Hypothalamus (tissue), 51 donors: ENCODE measurements around the gene CCDC9.
"Not testable (repeated sequence)": the region's sequence is repeated elsewhere in the genome, so short reads cannot be mapped to it uniquely, and the experiment has no call there.

Experiments used
- DNase-seq, 51 donors: peaks; one replicate each; lab custom pipeline; 2025; lab: John Stamatoyannopoulos, UW

Gene CCDC9

DNA sequence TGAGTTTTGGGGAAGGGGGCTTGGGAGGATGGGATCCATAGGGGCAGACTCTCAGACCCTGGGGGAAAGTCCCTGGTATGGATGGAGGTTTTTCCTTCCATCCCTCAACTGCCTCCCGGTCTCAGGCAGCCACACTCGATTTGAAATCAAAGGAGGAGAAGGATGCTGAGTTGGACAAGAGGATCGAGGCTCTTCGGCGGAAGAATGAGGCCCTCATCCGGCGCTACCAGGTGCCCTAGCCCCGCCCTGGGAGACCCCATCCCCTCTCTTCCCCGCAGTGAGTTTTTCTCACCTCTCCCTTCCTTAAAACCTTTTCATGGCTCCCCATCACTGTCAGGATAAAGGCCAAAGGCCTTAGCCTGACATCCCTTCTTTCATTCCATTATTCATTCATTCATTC, 2.1 kb downstream of the CCDC9 start:
- DNase-seq = no peak

DNA sequence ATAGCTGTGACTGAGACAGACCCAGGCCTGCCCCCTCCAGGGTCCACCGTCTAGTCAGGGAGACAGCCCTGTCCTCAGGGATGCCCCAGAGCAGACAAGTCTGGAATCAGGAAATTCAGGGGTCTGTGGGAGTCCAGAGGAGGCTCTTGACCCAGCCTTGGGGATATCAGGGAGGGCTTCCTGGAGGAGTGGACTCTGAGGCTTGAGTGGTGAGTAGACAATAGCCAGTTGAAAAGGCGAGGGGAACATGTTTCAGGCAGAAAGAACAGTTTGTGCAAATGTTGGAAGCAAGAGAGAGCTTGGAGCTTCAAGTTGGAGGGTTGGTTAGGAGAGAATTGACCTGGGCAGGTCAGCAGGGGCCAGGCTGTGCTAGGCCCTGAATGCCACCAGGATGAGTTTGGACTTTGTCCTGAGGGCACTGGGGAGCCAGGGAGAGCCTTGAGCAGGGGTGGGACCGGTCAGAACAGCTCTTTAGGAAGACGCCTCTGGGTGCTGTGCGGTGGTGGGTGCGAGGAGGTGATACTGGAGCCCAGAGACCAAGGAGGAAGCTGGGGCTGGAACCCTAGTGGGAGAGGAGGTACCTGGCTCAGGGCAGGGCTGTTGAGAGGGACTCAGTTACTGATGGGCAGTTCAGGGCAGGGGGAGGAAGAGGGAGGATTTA, 2.7 kb downstream of the CCDC9 start:
- DNase-seq = no peak

DNA sequence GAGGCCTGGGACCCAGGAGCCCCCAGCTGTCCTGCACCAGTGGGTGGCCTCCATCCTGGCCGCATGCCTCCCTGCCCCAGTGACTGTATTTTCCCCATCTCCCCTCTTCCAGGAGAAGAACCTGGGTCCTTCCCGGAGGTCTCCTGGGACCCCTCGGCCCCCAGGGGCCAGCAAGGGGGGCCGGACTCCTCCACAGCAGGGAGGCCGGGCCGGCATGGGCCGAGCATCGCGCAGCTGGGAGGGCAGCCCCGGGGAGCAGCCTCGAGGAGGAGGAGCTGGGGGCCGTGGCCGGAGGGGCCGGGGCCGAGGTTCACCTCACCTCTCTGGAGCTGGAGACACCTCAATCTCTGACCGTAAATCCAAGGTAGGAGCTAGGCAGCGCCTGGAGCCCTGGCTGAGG, 4.2 kb downstream of the CCDC9 start:
- no peak for DNase-seq

DNA sequence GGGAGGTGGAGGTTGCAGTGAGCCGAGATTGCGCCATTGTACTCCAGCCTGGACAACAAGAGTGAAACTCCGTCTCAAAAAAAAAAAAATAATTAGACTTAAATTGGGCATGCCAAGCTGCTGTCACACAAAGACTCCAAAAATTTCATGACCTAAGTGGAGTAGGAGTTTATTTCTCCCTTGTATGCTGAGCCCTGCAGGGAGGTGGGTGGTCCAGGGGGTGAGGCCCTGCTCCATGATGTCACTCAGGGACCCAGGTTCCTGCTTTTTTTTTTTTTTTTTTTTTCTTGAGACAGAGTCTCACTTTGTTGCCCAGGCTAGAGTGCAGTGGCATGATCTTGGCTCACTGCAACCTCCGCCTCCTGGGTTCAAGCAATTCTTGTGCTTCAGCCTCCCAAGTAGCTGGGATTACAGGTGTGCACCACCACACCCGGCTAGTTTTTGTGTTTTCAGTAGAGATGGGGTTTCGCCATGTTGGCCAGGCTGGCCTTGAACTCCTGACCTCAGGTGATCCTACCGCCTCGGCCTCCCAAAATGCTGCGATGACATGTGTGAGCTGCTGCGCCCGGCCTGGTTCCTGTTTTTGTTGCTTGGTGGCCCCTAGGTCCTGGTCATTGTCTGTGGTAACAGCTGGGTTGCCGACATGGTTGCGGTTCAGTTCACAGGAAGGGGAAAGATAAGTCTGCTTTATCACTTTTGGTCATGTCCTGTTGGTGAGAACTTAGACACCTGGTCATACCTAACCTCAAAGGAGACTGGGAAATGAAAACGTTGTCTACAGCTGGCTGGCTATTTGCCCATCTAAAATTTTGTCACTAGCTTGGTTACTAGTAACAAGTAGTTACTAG, 5.8 kb downstream of the CCDC9 start:
- DNase-seq = not testable (repeated sequence)

DNA sequence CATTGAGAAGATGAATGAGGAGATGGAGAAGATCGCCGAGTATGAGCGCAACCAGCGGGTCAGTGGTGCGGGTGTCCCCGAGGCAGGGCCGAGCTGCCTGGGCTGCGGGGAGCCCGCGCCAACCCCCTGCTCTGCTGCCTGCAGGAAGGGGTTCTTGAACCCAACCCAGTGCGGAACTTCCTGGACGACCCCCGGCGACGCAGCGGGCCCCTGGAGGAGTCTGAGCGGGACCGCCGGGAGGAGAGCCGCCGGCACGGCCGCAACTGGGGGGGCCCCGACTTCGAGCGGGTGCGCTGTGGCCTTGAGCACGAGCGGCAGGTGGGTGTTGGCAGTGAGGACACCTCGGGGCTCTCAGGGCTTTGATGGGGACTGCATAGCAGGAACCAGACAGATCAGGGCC, 8.3 kb downstream of the CCDC9 start:
- DNase-seq = no peak

DNA sequence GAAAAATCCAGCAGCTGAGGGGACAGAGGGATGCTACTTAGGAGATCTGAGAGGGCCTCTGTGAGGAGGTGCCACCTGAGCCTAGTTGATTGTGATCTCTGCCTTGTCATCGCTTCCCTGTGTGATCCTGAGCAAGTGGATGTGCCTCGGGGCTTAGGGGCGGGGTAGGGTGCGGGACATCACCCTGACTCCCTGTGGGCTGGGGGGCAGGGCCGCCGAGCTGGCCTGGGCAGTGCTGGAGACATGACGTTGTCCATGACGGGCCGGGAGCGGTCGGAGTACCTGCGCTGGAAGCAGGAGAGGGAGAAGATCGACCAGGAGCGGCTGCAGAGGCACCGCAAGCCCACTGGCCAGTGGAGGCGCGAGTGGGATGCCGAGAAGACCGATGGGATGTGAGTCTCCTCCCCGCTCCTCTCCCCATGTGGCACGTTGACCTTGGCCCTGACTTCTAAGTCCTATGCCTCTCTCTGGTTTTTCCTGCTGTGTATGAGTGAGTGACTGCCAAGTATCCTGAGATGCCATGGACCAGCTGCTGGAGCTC, 10.1 kb downstream of the CCDC9 start:
- no peak for DNase-seq

DNA sequence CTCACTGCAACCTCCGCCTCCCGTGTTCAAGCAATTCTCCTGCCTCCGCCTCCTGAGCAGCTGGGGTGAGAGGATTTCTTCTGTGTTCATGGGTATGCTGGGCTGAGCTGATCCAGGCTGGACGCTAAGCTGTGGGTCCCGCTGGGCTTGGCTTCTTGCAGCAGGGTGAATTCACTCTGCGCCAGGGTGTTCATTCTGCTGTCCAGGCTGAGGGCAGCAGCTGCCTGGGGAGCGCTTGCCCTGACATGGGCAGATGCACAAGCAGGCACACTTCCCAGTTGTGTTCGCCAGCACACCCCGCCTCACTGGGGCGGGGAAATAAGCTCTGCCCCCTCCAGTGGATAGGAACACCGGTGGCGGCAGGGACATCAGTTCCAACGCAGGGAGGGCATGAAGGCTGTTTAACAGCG, 11.0 kb downstream of the CCDC9 start:
- peak in 43 of 51 donors; percentile 10 to 87 (median 56) for DNase-seq

DNA sequence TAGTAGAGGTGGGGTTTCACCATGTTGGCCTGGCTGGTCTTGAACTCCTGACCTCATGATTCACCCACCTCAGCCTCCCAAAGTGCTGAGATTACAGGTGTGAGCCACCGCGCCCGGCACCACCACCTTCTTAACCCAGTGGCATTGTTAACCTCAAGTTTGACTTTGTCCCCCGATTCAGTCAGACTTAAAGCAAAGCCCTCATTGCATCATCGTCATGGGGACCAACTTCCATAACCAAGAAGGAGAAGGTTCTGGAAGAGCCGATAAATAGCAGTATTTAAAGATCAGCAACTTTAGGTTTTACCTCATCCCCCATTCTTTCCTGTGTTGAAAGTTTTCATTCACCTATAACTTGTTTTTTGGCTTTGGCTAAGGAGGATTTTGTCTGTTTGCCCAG, 11.7 kb downstream of the CCDC9 start:
- no peak for DNase-seq

DNA sequence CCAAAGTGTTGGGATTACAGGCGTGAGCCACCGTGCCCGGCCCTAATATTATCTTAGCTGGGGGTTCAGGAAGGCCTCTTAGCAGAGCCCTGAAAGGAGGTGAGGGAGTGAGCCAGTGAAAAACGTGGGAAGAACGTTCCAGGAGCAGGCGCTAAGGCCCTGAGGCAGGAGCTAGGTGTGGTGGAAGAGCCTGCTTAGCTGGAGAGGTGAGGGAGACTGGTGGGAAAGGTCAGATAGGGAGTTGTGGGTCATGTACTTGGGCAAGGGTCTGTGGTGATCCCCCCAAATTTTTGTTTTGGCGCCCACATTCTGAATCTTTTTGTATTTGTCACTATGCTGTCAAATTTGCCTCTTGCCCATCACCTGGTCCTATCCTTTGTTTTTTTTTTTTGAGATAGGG, 13.3 kb downstream of the CCDC9 start:
- DNase-seq = no peak

DNA sequence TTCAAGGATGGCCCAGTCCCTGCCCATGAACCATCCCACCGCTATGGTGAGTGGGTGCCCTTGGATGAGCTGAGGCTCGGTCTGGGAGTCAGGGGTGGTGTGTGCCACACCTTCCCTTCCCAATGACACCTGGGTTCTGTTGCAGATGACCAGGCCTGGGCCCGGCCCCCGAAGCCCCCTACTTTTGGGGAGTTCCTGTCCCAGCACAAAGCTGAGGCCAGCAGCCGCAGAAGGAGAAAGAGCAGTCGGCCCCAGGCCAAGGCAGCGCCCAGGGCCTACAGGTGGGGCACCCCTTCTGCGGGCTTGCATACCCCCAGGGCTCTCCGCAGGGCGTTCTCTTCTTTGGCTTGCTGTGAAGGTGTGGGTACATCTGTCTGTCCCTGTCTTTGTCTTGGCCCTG, 14.1 kb downstream of the CCDC9 start:
- DNase-seq = no peak

DNA sequence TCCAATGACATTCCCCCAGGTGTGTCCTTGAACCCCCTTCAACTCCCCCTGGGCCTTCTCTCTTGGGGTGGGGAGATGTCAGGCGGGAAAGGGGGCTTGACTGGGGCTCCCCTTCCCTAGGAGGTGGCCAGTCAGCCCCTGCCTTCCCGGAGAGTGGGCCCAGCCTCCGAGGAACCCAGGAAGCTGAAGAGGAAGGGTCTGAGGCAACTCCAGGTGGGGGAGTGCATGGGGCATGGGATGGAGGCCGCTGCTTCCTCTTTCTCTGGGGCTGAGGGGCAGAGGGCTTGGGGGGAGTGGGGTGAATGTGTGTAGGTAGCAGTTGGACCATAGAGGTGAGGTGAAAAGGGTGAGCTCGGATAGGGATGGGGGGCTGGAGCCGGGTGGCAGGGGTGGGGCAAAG, 15.6 kb downstream of the CCDC9 start:
- DNase-seq = no peak

DNA sequence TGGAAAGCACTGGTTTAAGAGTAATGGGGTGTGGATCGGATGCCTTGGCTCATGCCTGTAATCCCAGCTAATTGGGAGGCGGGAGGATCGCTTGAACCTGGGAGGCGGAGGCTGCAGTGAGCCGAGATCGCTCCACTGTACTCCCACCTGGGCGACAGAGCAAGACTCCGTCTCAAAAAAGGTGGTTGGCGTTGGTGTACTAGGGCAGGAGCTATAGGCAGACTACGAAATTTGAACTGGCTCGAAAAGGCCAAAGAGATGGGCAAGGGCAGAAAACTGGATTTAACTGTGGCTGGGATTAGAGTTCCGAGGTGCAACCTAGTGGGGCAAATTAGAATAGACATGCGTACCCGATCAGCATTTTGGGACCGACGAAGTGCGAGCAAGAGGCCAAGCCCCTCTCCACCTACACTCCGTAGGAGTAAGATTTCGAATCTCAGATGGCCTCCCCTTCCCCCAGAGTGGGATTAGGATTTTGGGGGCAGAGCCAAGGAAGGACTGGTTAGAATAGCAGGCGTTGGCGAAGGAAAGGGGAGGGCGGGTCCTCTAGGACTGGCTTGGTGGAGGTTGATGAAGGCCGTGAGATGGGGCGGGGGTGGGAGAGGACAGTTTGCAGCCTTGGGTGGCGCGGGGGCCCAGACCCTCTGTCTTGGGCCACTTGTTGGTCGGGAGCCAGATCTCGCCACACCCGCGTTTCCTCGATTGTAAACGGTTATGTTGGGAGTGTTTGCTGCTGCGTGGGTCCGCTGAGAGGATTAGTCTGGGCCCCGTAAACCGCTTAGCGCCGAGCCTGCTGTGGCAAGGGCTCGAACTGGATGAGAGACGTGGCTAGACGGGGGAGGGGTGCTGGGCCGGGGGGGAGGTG, 16.4 kb downstream of the CCDC9 start:
- peak in 10 of 51 donors; percentile 27 to 69 (median 52) for DNase-seq

DNA sequence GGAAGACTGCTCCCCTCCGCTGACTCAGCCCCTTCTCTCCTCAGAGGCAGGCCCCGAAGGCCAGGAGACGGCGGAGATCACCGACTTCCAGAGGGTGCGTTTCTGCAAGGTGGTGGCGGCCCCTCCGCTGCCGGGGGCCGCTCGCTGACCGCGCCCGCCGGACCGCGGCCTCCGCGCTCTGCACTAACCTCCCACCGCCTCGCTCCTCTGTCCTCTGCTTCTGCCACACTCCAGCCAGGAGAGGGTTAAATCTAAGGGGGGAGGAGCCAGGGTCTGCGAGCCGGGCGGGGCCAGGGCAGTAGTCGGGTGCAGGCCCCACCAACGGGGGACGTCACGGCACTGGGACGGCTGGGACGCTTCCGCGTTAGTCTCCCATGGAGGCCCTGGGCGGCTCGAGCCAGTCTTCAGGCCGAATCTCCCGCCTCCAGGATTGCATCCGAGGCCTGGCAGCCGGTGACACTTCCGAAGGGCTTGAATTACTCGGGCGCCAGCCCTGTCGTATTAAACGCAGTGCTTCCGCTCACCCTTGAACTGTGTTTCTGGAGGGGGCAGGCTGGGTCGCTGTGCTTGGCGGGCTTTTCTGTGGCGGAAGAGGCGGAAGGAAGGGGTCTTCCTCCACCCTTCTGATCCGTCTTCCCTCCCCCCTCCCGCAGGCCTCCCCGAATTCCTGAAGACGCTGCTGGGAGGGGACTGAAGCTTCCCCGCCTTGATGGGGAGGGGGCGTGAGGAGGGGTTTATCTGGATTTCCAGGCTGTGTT, 17.2 kb downstream of the CCDC9 start:
- DNase-seq = peak; percentile 39 to 94 (median 82)

DNA sequence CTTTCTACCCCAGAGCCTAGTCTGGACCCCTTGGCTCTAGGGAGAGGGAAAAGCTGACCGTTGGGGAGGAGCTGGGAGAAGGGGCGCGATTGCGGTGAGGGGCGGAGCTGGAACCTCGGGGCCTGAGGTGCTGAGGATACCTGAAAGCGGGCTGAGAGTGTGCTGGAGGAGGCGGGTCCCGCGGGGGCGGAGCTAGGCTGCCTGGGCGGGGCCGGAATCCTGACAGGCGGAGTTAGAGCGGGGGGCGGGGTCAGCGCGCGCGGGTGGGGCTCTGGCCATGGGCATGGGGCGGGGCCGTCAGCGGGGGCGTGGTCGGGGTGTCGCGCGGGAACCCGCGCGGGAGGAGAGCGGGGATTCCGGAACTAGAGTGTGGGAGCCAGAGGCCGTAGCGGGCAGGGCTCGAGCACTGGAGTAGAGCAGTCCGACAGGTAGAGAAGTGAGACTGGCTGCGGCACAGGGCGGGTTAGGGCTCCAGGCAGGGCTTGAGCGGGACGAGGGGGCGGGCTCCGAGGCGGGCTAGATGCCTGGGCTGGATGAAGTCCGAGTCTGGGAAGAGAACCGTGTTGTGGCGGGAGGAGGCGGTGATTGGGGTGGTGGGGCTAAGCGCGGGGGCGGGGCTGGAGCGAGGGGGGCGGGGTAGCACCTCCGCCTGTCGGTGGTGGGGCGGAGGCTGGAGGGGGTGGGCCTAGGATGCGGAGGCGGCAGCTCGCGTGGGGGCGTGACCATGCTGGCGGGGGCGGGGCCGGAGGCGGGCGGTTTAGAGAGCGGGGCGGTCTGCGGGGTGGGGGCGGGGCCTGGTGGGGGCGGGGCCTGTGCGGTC, 18.0 kb downstream of the CCDC9 start, which contains the start of gene INAFM1:
TSS of gene INAFM1 (plus strand) at position 815 of the 820 bp plus-strand sequence. CDS start 35 bp downstream, outside the sequence.
- DNase-seq = peak; percentile 57 to 99 (median 92)

DNA sequence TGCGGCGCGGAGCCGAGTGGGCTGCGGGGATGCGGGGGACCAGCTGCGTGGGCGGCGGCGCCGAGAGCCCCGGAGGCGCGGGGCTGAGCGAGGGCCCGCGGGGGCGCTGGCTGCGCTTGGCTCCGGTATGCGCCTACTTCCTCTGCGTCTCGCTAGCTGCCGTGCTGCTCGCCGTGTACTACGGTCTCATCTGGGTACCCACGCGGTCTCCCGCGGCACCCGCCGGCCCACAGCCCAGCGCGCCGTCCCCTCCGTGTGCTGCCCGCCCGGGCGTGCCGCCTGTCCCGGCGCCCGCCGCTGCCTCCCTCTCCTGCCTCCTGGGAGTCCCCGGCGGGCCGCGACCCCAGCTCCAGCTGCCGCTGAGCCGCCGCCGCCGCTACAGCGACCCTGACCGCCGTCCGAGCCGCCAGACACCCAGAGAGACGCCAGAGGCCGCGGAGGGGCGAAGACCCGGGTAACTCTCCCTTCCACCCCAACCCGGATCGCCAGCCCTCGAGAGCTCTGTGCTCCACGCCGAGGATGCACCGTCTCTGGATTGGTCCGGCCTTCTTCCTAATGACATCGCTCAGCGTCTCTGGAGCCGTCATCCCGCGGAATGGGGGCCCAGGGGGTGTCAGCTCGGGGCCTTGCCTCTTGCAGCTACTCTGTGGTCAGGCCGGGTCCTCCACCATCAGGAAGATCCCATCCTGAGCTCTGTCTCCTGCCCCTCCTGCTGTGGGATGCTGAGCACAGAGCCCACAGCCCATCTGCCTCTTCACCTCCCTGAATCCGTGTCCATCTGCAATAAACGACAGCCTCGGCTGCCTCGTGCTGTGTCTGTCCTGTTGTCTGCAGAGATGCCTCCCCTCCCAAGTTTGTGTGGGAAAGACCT, 18.8 kb downstream of the CCDC9 start:
- DNase-seq = peak in 8 of 51 donors; percentile 30 to 52 (median 40)

DNA sequence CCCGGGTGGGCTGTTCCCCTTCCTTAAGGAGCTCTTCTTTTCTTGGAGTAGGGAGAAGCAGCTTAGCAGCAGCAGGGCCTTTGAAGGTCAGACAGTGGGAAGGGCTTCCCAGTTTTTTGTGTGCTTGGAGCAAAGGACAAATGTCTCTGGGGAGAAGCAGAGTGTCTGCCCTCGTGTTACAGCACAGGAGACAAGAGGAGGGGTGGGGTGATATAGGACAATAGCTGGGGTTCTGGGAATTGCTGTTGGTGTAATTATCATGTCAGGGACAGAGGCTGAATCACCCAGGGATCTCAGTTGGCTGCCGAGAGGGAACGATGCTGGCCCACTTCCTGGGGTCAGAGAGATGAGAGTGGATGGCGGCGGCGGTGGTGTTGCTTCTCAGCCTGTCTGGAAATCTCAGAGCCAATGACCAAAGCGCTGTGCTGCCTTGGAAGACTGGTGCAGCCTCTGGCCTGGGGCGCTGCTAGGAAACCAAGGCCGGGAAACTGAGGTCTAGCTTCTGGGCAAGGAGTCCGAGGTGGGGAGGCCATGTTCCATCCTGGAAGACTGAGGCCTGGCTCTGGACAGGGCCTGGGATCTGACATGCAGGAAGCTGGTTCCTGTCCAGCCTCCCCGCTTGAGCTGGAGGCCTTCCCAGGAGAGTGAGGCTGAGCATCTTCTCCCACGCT, 19.6 kb downstream of the CCDC9 start:
- peak in 6 of 51 donors; percentile 10 to 44 (median 24) for DNase-seq

DNA sequence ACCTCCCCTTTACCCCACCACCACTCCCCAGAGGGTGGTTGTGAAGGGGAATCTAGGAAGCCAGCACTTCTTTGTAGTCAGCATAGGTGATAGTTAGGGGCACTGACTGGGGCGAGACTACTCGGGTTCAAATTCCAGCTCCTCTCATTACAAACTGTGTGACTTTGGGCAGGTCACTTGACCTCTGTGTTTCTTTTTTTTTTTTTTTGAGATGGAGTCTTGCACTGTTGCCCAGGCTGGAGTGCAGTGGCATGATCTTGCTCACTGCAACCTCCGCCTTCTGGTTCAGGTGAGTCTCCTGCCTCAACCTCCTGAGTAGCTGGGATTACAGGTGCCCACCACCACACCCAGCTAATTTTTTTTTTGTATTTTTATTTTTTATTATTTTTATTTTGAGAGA, 20.2 kb downstream of the CCDC9 start:
- not testable (repeated sequence) for DNase-seq
